HG03432 (cell line): ENCODE results near the gene ANKS1B.

Experiments used
- ATAC-seq: cut with Tn5 transposase; IDR thresholded peaks from one replicate; pipeline ENCODE4 v1.9.1; 2021; ENCODE audit warnings: mild to moderate bottlenecking, moderate library complexity; ENCODE audit not compliant: unreplicated experiment

Gene ANKS1B

GRCh38 chr12:98751580-98752115, 1233.1 kb downstream of the ANKS1B start:
- no peak for ATAC-seq

GRCh38 chr12:98750511-98750910, 1234.2 kb downstream of the ANKS1B start:
- ATAC-seq, result no peak

DNA sequence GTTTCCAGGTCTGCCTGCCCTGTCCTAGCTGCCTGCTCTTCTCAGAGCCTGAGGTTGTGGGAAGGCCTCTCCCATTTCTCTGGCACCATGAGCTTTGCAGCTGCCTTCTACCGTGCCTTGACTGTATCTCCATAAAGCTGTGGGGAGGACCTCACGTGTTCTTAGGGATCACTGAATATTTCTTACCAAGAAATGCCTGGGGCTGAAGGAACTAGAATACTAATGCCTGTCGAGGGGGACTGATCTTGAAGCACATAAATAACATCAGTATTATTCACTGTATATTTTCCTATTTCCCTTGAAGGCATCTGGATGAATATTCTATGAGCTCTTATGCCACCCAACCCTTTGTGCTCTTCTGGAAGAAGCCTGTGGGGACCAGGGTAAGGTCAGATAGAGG, 1236.3 kb downstream of the ANKS1B start:
- no peak for ATAC-seq

DNA sequence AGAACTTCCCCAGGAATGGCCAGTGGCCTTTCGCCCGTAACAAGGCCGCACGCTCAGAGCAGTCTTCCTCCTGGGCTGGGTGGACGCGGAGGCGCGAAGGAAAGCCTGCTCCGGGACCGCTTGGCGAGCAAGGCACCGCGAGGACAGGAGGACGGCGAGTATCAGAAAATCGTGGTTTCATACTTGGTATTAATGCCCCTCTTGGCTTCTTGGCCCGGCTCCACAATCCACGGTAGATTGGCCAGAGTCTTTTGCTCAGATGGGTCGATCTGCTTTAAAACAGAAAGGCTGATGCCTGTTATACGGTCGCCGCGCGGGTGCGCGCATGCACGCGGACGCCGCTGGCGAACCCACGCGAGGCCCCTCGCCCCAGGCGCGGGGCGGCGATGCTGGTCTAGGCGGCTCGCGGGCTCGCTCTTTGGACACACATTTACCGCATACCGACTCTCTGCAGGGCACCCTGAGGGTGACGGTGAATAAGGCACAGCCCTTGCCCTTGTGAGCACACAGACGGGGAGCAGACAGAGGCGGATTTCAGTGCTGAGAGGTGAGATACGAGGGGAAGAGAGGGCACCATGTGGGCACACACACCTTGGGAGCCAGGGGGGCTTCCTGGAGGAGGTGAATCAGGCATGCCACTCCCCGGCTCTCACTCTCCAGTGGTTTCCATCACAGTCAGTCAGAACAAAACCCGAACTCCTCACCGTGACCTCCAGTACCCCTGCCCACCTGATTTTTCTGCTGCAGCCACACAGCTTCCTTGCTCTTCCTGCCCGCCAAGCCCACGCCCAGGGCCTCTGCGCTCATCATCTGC, 1239.0 kb downstream of the ANKS1B start:
- ATAC-seq, result peak; percentile 54

GRCh38 chr12:98744680-98745079, 1240.1 kb downstream of the ANKS1B start:
- no peak for ATAC-seq

DNA sequence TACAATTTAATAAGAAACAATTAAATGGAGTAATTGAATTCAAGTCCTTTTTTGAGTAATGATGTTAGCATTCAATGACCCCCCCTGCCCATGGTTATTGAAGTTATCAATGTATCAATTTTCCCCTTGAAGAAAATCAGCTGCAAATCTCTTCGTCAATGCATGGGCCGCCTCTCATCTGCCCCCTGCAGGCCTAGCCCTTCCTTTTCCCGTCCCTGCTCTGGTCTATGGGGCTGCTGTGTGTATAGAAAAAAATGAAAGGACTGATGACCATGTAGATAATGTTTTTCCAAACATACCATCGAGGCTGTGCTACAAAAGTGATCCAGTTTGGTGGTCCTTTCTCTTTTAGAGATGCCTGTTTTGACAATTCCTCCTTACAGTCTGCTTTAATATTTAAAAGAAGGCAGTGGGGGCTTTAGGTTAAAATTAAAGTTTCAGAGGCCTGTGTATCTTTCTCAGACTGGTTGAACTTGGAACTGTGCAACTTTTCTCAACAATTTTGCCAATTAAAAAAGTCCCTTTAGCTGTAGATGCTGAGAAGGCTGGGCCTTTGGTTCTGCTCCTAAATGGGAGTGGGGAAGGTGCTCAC, 1241.3 kb downstream of the ANKS1B start:
- peak; percentile 67 for ATAC-seq

DNA sequence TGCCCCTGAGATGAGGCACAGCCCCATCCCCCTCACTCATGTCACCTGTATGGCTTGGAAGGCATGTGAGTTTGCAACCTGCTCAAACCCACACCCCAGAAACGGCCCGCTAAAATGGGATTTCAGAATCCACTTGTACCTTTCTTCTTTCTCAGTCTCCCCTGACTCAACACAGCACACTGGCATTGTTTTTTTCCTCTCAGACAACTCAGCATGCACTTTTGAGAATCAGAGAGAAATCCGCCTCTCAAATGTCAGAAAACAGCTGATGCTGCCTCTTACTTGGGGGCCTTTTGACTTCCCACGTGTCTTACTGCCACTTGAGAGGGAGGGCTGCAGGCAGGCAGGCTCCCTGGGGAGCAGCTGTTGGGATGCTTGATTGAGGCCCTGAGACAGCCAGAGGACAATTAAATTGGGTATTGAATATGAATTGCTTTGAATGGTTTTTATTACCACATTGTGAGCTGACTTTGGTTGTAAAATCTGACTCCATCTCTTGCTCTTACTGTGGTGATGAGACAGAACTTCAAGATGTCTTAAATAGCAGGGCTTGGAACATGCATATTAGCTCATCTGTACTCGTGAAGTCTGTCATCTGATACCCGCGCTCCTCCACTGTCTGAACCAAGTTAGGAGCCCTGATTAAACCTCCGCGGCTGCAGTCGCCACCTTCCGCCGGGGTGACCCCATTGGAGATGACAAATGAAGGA, 1243.0 kb downstream of the ANKS1B start:
- ATAC-seq, result no peak

DNA sequence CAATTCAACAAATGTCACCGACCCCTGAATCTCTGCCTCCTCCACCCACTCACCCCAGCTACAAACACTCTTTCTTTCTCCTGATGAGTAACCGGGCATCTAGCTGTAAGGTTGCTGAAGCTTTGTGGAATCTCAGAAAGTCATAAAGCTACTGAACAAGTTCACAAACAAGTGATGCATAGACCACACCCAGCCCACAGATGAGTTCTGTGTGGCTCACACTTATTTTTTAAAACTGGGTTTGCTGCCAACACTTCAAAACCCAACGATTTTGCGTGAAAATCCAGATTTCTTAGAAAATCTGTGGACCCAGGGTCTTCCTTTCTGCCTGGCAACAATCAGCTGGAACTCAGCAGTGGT, 1243.6 kb downstream of the ANKS1B start:
- no peak for ATAC-seq

- no peak for ATAC-seq
Measured at GRCh38 chr12:98740751-98741150, 1244.0 kb downstream of the ANKS1B start.

GRCh38 chr12:98738539-98738938, 1246.2 kb downstream of the ANKS1B start:
- no peak for ATAC-seq

DNA sequence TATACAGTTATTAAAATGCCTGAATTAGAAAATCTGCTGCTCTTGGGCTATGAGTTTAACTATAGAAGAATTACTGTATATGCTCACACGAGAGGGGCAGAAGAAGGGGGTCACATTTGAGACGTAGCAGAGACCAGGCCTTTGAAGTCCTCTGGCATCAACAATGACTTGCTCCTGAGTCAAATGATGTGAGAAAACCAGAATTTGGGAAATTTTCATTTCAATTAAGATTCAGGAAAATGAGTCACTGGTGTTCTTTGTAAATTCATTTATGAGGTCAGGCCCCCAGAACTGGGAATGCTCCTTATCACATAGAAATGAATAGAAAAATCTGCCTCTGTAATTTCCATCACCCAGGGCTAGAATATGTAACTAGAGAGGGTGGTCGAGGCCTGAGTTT, 1246.7 kb downstream of the ANKS1B start:
- no peak for ATAC-seq

DNA sequence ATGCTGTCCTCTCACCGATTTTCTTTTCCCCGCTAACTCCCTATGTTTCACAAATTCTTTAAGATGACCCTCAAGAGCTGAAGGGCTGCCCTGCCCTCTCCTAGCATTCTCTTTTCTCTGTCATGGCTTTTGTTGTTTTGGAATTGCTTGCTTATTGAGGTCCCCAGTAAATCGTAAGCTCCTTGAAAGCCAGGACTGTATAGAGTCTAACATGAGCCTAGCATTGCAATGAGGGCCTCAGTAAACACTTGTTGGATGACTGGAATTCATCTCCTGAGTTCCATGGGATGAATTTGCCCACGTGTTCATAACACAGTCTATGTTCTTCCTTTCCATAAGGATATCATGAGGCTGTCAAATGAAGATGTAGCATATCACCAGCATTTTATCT, 1247.4 kb downstream of the ANKS1B start:
- ATAC-seq, result no peak

GRCh38 chr12:98736352-98737321, 1248.1 kb downstream of the ANKS1B start:
- ATAC-seq, result no peak

- no peak for ATAC-seq
Measured at GRCh38 chr12:98735821-98736220, 1248.9 kb downstream of the ANKS1B start.

DNA sequence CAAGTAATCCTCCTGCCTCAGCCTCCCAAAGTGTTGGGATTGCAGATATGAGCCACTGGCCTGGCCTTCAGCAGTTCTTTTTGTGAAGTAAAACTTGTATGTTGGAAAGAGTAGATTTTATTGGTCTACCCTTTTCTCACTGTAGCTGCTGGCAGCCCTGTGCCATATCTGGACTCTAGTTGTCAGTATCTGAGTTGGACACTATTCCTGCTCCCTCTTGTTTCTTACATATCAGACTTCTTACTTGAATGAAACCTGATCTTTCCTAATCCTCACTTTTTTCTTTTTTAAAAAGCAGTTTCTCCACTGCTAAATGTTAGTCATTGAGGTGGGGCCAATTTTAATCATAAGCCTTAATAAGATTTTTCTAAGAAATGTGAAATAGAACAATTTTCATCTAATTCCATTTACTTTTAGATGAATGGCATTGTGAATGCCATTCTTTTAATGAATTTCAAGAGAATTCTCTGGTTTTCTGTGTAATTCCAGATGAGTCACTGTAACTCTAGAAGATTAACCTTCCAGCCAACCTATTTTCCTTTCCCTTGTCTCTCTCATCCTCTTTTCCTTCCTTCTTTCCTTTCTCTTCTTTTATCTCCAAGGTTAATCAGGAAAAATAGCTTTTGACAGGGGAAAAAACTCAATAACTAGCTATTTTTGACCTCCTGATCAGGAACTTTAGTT, 1250.9 kb downstream of the ANKS1B start:
- no peak for ATAC-seq

GRCh38 chr12:98730412-98730811, 1254.3 kb downstream of the ANKS1B start:
- ATAC-seq, result no peak

DNA sequence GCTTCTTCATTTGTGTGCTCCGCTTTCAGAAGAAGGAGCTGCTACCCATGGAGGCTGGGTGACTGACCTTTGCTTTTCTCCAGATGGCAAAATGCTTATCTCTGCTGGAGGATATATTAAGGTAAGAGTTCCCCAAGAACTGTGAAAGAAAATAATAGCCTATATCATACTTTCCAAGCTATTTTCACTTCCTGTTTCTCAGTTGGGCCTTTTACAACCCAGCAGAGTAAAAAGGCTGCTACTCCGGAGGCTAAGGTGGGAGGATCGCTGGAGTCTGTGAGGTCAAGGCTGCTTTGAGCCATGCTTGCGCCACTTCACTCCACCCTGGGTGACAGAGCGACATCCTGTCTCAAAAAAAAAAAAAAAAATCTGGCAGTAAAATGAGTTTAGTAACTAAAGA, 1257.5 kb downstream of the ANKS1B start:
- ATAC-seq, result no peak

- peak; percentile 89 for ATAC-seq
Measured at GRCh38 chr12:98725476-98726247, 1259.1 kb downstream of the ANKS1B start.
